Smooth muscle cell (in vitro differentiated cells): ENCODE data around the gene AARSD1. TPM values are rescaled to one million over a fixed set of nuclear protein-coding genes. Genes with fewer than 3 reads are reported as not detected.
A peak's percentile ranks its signal among the peaks of the same experiment; 100 is the strongest.
"Not testable (repeated sequence)": the region's sequence is repeated elsewhere in the genome, so short reads cannot be mapped to it uniquely, and the experiment has no call there.

ENCODE experiments used
- DNase-seq: peaks from one replicate; lab custom pipeline; 2025; ENCODE audit not compliant: unreplicated experiment; lab: John Stamatoyannopoulos, UW
- H2AFZ ChIP-seq: fragments of 200-600 bp; sonication (generic); 2 replicates; pipeline ENCODE4 v1.6.0; 2016; ENCODE audit warnings: antibody characterized with exemption, low read depth, mild to moderate bottlenecking
- H3F3A ChIP-seq: fragments of 200-600 bp; sonication (generic); 2 replicates; pipeline ENCODE4 v1.6.0; 2017; ENCODE audit warnings: antibody characterized with exemption, low read depth
- H3K27ac ChIP-seq: fragments of 200-600 bp; sonication (generic); 2 replicates; pipeline ENCODE4 v1.5.1; 2016; ENCODE audit warnings: low read depth, mild to moderate bottlenecking
- H3K27me3 ChIP-seq: fragments of 200-600 bp; sonication (generic); 2 replicates; pipeline ENCODE4 v1.6.1; 2016; ENCODE audit warnings: low read depth, mild to moderate bottlenecking
- H3K36me3 ChIP-seq: fragments of 200-600 bp; sonication (generic); 2 replicates; pipeline ENCODE4 v1.5.1; 2016; ENCODE audit warnings: low read depth
- H3K4me1 ChIP-seq: fragments of 200-600 bp; sonication (generic); 2 replicates; pipeline ENCODE4 v1.5.1; 2016; ENCODE audit warnings: low read depth
- H3K4me2 ChIP-seq: fragments of 200-600 bp; sonication (generic); 2 replicates; pipeline ENCODE4 v1.6.0; 2016; ENCODE audit warnings: mild to moderate bottlenecking
- H3K4me3 ChIP-seq: fragments of 200-600 bp; sonication (generic); 2 replicates; pipeline ENCODE4 v1.5.1; 2016; ENCODE audit warnings: mild to moderate bottlenecking
- H3K79me2 ChIP-seq: fragments of 200-600 bp; sonication (generic); 2 replicates; pipeline ENCODE4 v1.6.0; 2016; ENCODE audit warnings: low read depth, mild to moderate bottlenecking
- H3K9ac ChIP-seq: fragments of 200-600 bp; sonication (generic); 2 replicates; pipeline ENCODE4 v1.6.0; 2016; ENCODE audit warnings: low read depth
- H3K9me3 ChIP-seq: fragments of 200-600 bp; sonication (generic); replicated peaks from 2 replicates; pipeline ENCODE4 v1.5.1; 2016; ENCODE audit warnings: low read depth
- H4K20me1 ChIP-seq: fragments of 200-600 bp; sonication (generic); 2 replicates; pipeline ENCODE4 v1.6.0; 2016; ENCODE audit warnings: low read depth
- WGBS: methylation state at CpG from one replicate; pipeline ENCODE4 v1.1.7; 2016; ENCODE audit warnings: low lambda C conversion rate; 5-methylcytosine and 5-hydroxymethylcytosine counted together
- polyA plus RNA-seq: library from polyadenylated mRNA; unstranded; fragments of >200 nt; fragmentation: Nextera tagmentation; extraction: Ambion mirVana; gene quantifications from 2 replicates; pipeline ENCODE4 v1.2.1, GENCODE V29; 2016
- total RNA-seq: library from RNA; depleted of rRNA; stranded (reverse); fragments of >200 nt; gene quantifications from 2 replicates; pipeline ENCODE4 v1.2.3, GENCODE V29; 2014
- TF ChIP-seq, protein P1 (sequence below): fragments of 200-600 bp; sonication (generic); IDR thresholded peaks from 2 replicates; pipeline ENCODE4 v1.5.1; 2017; ENCODE audit warnings: borderline replicate concordance, mild to moderate bottlenecking, antibody characterized with exemption; ENCODE audit not compliant: insufficient read depth, poor library complexity, severe bottlenecking

The AARSD1 gene
- total and polyA plus RNA-seq, 2 experiments from 2014 or later = 22.0 to 48.0 TPM

DNA sequence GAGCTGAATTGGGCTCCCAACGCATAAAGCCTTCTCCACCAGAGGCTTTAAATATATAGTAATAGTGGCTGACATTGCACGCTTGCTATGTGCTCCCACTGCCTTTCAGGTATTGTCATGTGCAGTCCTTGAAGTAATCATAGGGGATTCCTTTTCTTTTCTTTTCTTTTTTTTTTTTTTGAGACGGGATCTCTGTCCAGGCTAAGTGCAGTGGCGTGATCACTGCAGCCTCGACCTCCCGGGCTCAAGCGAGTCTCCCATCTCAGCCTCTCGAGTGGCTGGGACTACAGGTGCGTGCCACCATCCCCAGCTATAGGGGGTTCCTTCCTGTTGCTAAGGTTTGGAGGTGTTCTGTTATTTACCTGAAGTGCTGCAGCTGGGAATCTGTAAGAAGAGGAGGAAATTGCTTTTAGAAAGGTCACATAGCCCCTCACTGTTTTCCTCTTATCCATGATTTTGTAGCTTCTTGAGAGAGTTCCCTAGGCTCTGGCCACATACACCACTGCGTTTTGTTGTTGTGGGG lies 34.8 kb upstream of the AARSD1 start:
- peak overlapping the region; percentile 99 for H3K4me2 ChIP-seq
- no peaks in the 10 kb centered on the region for H3K9me3 ChIP-seq
- H4K20me1 ChIP-seq = peaks cover 44% of the 10 kb centered on the region
- peaks cover 38% of the 10 kb centered on the region for H3F3A ChIP-seq
- peaks cover 32% of the 10 kb centered on the region for H3K79me2 ChIP-seq
- H3K4me1 ChIP-seq = peaks cover 11% of the 10 kb centered on the region
- H3K9ac ChIP-seq = peak overlapping the region; percentile 97
- DNase-seq = no peak
- H2AFZ ChIP-seq = no peak overlapping the region
- H3K36me3 ChIP-seq = no peaks in the 10 kb centered on the region
- peak overlapping the region; percentile 86 for H3K4me3 ChIP-seq
- H3K27me3 ChIP-seq = no peaks in the 10 kb centered on the region
- WGBS = 13% methylated on average over 10 of the region's 10 CpGs
- H3K27ac ChIP-seq = peak overlapping the region; percentile 96
- TF ChIP-seq, protein P1, sequence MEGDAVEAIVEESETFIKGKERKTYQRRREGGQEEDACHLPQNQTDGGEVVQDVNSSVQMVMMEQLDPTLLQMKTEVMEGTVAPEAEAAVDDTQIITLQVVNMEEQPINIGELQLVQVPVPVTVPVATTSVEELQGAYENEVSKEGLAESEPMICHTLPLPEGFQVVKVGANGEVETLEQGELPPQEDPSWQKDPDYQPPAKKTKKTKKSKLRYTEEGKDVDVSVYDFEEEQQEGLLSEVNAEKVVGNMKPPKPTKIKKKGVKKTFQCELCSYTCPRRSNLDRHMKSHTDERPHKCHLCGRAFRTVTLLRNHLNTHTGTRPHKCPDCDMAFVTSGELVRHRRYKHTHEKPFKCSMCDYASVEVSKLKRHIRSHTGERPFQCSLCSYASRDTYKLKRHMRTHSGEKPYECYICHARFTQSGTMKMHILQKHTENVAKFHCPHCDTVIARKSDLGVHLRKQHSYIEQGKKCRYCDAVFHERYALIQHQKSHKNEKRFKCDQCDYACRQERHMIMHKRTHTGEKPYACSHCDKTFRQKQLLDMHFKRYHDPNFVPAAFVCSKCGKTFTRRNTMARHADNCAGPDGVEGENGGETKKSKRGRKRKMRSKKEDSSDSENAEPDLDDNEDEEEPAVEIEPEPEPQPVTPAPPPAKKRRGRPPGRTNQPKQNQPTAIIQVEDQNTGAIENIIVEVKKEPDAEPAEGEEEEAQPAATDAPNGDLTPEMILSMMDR = no peak

DNA sequence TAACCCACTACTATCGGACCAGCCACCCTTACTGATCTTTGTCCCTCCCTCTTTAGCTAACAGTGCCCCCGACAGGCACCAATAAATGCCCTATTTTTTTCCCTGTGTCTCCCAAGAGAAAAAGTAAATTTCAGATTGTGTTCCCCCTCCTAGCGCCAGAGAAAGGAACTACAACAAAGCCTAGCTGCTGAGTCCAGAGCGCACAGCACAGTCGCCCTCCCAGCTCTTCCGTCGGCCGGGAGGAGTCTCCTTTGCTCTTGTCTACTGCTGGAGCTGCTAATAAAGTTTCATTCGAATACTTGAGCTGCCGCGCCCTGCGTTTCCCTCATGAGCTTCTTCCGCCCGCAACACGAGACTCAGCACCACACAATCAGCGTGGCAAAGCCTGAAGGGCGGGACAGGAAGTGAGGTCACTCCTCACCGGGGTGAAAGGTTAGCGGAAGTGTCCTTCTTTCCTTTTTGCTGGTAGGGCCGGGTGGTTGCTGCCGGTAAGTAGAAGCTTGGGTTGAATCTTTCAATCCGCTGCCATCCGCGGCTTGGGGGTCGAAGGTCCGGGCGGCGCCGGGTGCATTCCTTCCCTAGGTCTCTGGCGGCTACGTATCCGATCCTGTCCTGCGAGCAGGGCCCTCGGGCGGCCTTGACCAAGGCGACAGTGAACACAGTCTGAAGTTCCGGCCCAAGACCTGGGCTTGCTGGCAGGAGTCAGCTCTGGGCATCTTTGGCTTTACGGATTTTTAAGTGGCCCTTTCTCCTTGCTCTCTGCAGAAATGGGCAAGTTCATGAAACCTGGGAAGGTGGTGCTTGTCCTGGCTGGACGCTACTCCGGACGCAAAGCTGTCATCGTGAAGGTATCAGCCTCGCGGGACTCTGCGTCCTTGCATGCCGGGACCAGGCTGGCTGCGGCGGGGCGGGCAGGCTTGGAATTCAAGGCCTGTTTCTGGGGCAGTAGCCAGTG lies 34.0 kb upstream of the AARSD1 start, which contains the start of gene RPL27:
TSS of gene RPL27 (plus strand) at position 436 of the 955 bp plus-strand sequence. CDS start at position 768, 332 bp downstream.
- Histone ChIP-seq H3K4me2 (peak within 1 kb of the TSS; percentile 99), H3K4me3 (peak within 1 kb of the TSS; percentile 86), H3K36me3 (no peaks in the 10 kb centered on the region), H3K27ac (peak within 1 kb of the TSS; percentile 96), H3K9ac (peak within 1 kb of the TSS; percentile 97), H4K20me1 (peaks cover 40% of the 10 kb centered on the region), H3K27me3 (no peaks in the 10 kb centered on the region), H2AFZ (peak within 1 kb of the TSS; percentile 74), H3K4me1 (peaks cover 11% of the 10 kb centered on the region), H3K9me3 (no peaks in the 10 kb centered on the region), H3K79me2 (peaks cover 32% of the 10 kb centered on the region), H3F3A (peaks cover 31% of the 10 kb centered on the region)
- TF ChIP-seq, protein P1 = peak; percentile 67
- 1% methylated on average over 49 of the region's 49 CpGs for WGBS
- peak; percentile 75 for DNase-seq

DNA sequence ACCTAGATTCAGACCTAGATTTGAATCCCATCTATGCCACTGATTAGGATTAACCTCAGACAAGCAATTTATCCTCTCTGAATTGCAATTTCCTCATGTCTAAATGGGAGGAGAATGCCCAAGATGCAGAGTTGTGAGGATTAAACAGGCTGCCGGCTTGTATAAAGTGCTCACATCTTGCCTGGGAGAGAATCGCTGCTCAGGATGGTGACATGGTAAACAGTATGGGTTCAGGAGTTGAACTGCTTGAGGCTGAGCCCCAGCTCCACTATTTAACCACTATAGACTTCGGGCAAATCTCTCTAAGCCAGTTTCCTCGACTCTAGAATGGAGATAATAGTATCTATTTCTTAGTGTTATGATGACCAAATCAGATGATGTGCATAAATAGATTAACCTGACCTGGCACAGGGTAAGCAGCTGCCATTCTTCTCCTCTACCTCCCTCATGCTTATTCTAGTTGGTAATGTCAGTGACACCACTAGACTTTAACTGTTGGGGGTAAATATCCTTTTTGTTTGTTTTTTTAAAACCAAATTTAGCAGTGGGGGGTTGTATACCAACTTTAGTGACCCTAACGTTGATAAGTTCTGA lies 33.2 kb upstream of the AARSD1 start:
- Histone ChIP-seq H3K9ac (peak overlapping the region; percentile 43), H3F3A (peaks cover 29% of the 10 kb centered on the region), H4K20me1 (peaks cover 39% of the 10 kb centered on the region), H3K4me3 (peak overlapping the region; percentile 41), H3K9me3 (no peaks in the 10 kb centered on the region), H2AFZ (peak overlapping the region; percentile 46), H3K27me3 (no peaks in the 10 kb centered on the region), H3K4me2 (peak overlapping the region; percentile 82), H3K27ac (peak overlapping the region; percentile 48), H3K4me1 (peaks cover 11% of the 10 kb centered on the region), H3K36me3 (no peaks in the 10 kb centered on the region), H3K79me2 (peaks cover 32% of the 10 kb centered on the region)
- DNase-seq = no peak
- TF ChIP-seq, protein P1 = no peak
- 35% methylated on average over 5 of the region's 5 CpGs for WGBS

DNA sequence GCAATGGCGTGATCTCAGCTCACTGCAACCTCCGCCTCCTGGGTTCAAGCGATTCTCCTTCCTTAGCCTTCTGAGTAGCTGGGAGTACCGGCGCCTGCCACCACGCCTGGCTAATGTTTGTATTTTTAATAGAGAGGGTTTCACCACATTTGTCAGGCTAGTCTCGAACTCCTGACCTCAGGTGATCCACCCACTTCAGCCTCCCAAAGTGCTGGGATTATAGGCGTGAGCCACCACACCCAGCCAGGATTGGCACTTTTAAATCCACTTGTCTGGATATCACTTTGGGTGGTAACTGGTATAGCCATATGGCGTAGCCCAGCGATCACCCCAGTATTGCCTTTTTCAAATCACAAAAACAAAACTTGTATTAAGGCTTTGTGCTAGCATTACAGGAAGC lies 29.7 kb upstream of the AARSD1 start:
- H3F3A ChIP-seq = peaks cover 10% of the 10 kb centered on the region
- H3K36me3 ChIP-seq, H3K79me2 ChIP-seq, DNase-seq, H3K4me1 ChIP-seq, H3K9ac ChIP-seq, H3K9me3 ChIP-seq, H3K4me2 ChIP-seq, H3K4me3 ChIP-seq, H2AFZ ChIP-seq, H3K27ac ChIP-seq, H4K20me1 ChIP-seq, H3K27me3 ChIP-seq: not testable (repeated sequence)
- 88% methylated on average over 10 of the region's 10 CpGs for WGBS
